ENCODE data around the gene MSI2.
"Not testable (repeated sequence)": the region's sequence is repeated elsewhere in the genome, so short reads cannot be mapped to it uniquely, and the experiment has no call there.

MSI2 gene

DNA sequence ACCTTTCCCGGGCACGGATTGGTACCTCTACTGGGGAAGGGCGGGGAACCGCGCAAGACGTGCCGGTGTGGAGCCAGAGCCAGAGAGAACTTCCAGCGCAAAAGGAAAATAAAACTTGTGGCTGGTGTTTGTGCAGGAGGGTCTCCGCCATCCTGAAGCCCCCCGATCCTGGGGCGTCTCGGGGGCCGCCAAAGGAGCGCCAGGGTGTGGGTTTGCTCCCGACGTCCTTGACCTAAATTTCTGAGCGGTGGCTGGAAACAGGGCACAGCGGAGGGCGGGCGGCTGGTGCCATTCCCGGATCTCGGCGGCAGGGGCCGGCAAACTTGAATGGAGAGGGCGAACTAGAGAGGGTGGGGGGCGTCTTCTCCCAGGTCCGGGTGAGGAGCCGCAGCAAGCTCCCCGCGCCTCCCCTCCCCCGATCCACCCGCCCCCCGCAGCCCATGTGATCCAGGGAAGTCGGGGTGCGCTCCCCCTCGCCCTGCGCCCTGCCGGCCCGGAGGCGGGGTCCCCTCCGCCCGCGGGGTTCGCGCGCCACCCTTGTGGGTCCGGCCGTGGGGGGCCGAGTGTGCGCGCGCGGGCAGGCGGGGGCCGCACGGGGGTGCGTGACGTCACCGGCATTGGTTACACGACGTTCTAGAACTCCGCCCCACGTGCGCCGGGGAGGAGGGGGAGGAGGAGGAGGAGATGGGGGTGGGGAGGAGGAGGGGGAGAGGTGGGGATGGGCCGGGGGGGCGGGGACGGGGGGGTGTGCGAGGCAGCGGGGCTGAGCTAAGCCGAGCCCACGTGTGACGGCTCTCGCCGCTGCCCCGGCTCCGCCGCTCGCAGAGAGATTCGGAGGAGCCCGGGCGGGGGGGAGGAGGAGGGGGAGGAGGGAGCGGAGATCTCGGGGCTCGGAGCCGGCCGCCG is at the start of gene MSI2:
MSI2 (plus strand) TSS at position 748 of the 906 bp plus-strand sequence. CDS start 220 bp downstream, outside the sequence.
- no peak for FAIRE-seq

DNA sequence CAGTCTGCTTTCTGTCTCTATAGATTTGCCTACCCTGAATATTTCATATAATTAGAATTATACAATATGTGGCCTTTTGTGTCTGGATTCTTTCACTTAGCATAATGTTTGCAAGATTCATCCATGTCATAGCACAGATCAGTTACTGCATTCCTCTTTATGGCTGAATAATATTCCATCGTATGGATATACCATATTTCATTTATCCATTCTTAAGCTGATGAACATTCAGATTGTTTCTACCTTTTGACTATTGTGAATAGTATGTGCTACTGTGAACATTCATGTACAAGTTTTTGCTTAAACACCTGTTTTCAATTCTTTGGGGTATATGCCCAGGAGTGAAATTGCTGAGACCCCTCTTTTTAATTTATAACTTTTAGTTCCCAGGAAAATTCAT is 49.4 kb upstream of the MSI2 start:
- no peak for FAIRE-seq

DNA sequence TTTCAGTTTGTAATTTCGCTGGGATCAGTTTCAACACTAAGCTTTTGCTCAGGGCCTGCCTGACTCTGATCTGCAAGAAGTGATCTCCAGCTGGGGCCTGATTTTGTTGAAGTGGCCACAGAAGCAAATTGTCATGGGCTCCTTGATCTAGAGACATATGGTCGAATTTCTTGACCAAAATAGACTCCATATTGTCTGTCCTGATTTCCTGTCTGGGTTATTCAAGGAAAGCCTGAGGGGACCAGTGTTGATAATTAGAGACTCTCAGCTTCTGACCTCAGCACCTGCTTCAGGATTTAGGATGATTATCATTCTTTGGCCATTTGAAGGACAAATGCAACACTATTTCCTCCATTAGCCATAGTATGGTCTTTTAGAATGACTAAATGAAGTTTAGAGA is 48.9 kb upstream of the MSI2 start:
- FAIRE-seq: no peak

DNA sequence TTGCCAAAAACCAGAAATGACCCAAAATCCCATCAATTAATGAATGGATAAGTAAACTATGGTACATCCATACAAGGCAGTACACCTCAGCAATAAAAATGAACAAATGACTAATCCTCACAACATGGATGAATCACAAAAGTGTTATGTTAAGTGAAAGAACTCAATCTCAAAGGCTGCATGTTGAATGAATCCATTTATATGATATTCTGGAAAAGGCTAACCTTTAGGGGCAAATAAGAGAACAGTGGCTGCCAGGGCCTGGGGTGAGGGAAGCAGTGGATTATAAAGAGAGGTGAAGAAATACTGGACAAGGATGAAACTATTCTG is 46.1 kb upstream of the MSI2 start:
- no peak for FAIRE-seq

DNA sequence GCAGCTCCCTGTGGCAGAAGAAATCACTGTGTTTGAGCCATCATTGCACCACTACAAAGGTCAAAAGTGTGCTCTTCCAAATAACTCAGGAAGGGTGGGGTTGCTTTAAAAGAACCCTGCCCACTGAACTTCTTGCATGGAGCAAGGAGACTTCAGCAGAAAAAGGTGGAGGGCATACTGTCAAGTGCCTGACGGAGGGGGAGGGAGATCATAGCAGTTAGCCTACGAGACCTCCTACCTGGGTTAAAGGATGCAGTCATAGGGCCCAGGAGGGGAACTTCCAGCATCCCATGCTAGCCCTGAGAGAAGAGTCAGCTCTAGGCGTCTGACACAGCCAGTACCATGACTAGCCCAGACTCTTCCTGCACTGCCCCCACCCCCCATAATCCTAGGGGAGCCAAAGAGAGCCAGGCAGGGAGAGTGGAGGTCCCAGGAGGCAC is 45.3 kb upstream of the MSI2 start:
- FAIRE-seq: no peak

DNA sequence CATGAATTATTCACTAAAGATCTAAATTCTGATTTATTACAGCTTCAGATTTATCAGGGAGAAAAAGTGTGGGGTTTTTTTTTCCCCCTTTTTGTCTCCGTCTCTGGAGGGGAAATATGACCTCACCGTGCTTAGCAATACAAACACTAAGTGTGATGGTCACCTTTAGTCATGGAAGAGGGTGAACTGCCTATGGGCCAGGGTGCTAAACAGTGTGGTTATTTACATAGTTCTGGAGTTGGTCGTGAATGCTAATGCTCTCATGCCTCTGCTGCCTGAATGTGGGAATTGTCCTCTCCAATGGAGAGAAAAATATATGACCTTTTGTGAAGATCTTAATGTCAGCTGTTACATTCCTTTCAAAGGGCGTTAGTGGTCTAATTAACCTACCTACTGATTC is 44.8 kb upstream of the MSI2 start:
- no peak for FAIRE-seq

DNA sequence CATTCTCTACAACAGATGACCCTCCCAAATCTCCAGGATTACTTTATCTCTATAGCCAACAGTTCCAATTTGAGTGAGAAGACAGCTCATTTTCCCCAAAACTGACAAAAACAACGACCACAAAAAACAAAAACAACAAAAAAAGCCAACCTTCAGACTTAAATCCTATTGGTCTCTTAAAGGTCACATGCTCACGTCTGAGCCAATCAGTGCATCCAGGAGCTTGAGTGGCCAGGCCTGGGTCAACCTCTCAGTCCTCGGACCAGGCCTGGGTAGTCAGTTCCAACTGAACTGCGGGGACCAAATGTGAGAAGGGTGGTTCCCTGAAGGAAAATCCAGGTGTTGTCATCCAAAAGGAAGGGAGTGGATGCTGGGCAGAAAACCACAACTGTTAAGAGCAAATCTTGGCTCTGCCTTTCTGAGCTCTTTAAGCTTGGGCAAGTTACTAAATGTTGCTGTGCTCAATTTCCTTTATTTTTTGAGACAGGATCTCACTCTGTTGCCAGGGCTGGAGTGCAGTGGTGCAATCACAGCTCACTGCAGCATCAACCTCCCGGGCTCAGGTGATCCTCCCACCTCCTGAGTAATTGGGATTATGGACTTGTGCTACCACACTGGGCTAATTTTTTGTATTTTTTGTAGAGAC is 43.0 kb upstream of the MSI2 start:
- FAIRE-seq: no peak

- no peak for FAIRE-seq
These were observed 41.0 kb upstream of the MSI2 start for GRCh38 chr17:57215317-57215716.

GRCh38 chr17:57221366-57222350 is 34.7 kb upstream of the MSI2 start:
- FAIRE-seq: no peak

DNA sequence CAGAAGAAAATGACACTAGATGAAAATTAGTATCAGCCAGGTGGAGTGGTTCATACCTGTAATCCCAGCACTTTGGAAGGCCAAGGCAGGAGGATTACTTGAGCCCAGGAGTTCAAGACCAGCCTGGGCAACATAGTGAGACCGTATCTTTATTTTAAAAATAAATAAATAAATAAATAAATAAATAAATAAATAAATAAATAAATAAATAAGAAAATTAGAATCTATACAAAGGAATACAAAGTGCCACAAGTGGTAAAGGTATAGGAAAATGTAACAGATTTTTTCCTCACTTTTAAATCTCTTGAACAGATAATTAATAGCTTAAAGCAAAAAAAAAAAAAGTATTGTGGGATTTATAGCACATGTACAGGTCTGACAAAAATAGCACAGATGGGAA is 33.9 kb upstream of the MSI2 start:
- not testable (repeated sequence) for FAIRE-seq

DNA sequence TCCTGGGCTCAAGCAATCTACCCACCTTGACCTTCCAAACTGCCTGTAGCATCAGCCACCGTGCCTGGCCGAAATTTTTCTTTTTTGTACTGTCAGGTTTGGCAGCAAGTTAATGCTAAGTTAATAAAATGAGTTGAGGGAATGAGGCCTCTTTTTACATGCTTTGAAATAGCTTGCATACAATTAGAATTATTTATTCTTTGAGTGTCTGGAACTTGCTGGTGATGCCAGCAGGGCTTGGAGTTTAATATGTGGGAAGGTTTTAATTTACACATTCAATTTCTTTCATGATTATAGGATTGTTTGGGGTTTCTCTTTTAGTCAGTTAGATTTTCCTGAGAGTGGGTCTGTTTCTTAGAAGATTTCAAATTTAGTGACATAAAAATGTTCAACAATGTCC is 31.2 kb upstream of the MSI2 start:
- no peak for FAIRE-seq

DNA sequence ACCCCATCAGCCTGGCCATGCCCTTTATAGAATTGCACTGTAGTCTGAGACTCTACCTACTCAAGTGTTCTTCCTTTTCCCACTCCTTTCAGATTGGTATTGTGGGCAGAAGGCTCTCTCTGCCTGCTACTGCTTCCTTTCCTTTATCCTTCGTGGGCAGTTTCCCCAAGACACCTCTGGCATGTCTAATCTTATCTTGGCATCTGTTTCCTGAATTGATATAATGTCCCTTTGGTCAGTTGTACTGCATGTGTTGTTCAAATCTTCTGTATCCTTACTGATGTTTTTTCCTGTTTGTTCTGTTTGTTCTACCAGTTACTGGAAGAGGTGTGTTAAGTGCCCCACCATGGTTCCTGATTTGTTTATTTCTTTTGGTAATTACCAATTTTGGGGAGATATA is 29.5 kb upstream of the MSI2 start:
- FAIRE-seq: no peak

GRCh38 chr17:57228911-57229310 is 27.4 kb upstream of the MSI2 start:
- FAIRE-seq: no peak

DNA sequence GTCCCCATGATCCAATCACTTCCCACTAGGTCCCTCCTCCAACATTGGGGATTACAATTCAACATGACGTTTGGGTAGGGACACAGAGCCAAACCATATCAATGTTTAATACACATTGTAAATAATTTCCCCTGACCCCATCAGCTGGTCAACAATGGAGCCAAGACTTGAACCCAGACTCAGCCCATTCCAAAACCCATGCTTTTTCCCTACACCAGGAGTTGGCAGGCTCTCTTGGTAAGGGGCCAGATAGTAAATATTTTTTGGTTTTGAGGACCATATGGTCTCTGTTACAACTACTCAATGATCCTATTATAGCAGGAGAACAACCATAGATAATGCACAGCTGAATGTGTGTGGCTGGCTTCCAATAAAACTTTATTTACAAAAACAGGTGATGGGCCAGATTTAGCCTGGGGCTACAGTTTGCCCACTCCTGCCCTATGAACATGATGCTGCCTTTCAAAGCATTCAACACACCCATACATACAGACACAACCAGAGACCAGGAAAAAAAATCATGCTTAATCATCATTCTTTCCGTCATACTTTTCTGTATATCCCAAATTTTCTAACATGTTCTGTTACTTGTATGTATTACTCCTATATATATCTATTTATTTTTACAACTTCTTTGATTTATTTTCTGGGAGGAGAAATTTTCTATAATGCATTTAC is 22.1 kb upstream of the MSI2 start:
- no peak for FAIRE-seq

GRCh38 chr17:57234739-57235092 is 21.6 kb upstream of the MSI2 start:
- no peak for FAIRE-seq

GRCh38 chr17:57235124-57235523 is 21.2 kb upstream of the MSI2 start:
- no peak for FAIRE-seq

GRCh38 chr17:57236686-57237299 is 19.5 kb upstream of the MSI2 start:
- no peak for FAIRE-seq

DNA sequence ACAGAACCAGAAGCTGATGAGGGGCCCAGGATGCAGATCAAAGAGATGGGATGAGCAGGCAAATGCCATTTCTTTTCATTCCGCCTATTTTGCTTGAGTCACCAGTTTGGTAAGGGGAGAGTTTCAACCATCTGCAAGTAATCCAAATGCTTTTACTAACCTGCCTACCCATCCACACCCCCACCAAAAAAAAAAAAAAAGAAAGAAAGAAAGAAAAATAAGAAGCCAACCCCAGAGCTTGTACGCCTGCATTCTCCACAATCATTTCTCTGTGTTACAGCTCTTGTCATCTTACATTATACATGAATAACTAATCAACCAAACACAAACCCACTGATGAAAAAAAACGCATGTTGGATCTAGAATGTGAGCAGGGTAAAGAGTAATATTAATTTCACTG is 15.7 kb upstream of the MSI2 start:
- no peak for FAIRE-seq

GRCh38 chr17:57242148-57242547 is 14.2 kb upstream of the MSI2 start:
- no peak for FAIRE-seq

DNA sequence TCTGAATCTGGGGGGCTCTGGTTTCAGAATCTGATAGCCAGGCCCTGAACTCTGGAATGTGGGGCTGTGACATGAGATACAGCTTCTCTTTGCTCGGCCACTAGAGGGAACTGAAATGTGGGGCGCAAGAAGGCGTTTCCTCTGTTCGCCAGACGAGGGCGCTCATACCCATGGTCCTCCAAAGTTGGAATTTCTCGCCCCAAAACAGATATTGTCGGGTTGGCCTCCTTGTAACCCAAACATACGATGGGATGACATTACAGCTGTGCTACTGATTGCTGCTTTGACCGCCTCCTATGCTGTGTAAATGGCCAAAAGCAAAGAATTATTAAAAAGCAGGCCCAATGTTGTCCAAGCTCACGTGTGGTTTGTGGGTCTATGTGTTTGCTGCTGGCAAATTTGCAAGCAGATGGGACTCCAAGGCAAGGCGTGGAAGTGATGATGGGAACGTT is 13.1 kb upstream of the MSI2 start:
- FAIRE-seq: no peak

- no peak for FAIRE-seq
These were observed 10.5 kb upstream of the MSI2 start for GRCh38 chr17:57245786-57246185.

GRCh38 chr17:57246257-57246656 is 10.1 kb upstream of the MSI2 start:
- FAIRE-seq: no peak

Measured in TTC549 (cell line).